Measurements from ENCODE around the gene FAM107A. TPM values are rescaled to one million over a fixed set of nuclear protein-coding genes. Genes with fewer than 3 reads are reported as not detected.

Gene FAM107A
- total RNA-seq, 4 donors from 2014 or later = 35.7 to 107 (median 92.7) TPM

DNA sequence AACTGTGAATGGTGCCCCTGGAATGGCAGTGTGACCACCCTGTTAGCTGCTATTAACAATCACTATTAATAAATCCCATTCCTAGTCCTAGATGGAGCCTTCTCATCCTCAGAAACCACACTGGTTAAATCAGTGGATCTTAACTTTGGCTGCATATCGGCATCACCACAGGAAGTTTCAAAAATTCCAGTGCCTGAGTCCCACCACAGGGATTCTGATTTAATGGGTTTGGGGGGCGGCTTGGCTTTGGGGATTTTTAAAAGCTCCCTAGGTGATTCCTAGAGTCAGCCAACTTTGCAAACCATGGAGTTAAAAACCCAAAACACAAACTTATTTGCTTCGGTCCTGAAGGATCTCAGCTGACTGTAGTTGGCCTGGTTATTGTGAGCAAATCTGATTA is 3.1 kb downstream of the FAM107A start:
- Histone ChIP-seq H3K36me3 (peaks cover 0 to 21% (median 1%) of the 10 kb centered on the region in 4 donors), H3K27me3 (no peaks in the 10 kb centered on the region), H3K27ac (replicated peaks in 1 of 4) (peak overlapping the region in 3 of 4 donors; percentile 18 to 28 (median 22)), H3K9me3 (no peaks in the 10 kb centered on the region), H3K4me1 (peaks cover 25 to 57% (median 55%) of the 10 kb centered on the region in 4 donors), H3K4me3 (peak overlapping the region in 3 of 4 donors; percentile 14 to 57 (median 48))
- no peak for DNase-seq (ENCODE audit: extremely low spot score)
- intact Hi-C loops (cut with DNase I) = no loop called here
- 85% methylated on average over 3 of the region's 3 CpGs for WGBS
- TF ChIP-seq POLR2A (IDR thresholded peaks at IDR 0.05; ENCODE audit: low read depth) = no peak
- no peak for TF ChIP-seq POLR2AphosphoS5 (IDR thresholded peaks at IDR 0.05)
- no peak for TF ChIP-seq EP300 (IDR thresholded peaks at IDR 0.05)
- TF ChIP-seq, protein P1, sequence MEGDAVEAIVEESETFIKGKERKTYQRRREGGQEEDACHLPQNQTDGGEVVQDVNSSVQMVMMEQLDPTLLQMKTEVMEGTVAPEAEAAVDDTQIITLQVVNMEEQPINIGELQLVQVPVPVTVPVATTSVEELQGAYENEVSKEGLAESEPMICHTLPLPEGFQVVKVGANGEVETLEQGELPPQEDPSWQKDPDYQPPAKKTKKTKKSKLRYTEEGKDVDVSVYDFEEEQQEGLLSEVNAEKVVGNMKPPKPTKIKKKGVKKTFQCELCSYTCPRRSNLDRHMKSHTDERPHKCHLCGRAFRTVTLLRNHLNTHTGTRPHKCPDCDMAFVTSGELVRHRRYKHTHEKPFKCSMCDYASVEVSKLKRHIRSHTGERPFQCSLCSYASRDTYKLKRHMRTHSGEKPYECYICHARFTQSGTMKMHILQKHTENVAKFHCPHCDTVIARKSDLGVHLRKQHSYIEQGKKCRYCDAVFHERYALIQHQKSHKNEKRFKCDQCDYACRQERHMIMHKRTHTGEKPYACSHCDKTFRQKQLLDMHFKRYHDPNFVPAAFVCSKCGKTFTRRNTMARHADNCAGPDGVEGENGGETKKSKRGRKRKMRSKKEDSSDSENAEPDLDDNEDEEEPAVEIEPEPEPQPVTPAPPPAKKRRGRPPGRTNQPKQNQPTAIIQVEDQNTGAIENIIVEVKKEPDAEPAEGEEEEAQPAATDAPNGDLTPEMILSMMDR (IDR thresholded peaks at IDR 0.05) = no peak

DNA sequence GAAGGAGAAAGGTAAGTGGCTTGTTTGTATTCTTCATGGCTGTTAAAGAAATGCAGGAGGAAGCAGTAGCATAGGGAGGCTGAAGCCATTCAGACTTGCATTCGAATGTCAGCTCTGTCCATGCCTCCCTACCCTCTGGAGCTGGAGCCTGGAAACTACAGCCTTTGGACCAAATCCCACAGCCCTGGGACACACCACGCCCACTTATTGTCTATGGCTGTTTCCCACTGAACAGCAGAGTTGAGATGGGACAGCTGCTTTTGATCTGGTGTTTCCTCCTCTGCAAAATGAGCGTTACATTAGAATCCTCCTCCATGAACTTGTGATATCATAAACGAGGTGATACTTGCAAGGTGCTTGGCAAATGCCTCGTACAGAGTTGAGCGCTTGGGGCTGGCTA is 3.6 kb downstream of the FAM107A start:
- H3K27ac ChIP-seq (replicated peaks in 1 of 4) = peak overlapping the region in 3 of 4 donors; percentile 18 to 28 (median 22)
- TF ChIP-seq POLR2A (IDR thresholded peaks at IDR 0.05; ENCODE audit: low read depth) = no peak
- peak; percentile 19 to 22 for TF ChIP-seq POLR2AphosphoS5 (IDR thresholded peaks at IDR 0.05)
- no peaks in the 10 kb centered on the region for H3K27me3 ChIP-seq
- 60% methylated on average over 6 of the region's 6 CpGs for WGBS
- H3K36me3 ChIP-seq = peaks cover 0 to 25% (median 2%) of the 10 kb centered on the region in 4 donors
- intact Hi-C loops (cut with DNase I) = no loop called here
- no peaks in the 10 kb centered on the region for H3K9me3 ChIP-seq
- H3K4me3 ChIP-seq = peak overlapping the region in 2 of 4 donors; percentile 2 to 57
- no peak for DNase-seq (ENCODE audit: extremely low spot score)
- H3K4me1 ChIP-seq = peaks cover 25 to 62% (median 59%) of the 10 kb centered on the region in 4 donors

DNA sequence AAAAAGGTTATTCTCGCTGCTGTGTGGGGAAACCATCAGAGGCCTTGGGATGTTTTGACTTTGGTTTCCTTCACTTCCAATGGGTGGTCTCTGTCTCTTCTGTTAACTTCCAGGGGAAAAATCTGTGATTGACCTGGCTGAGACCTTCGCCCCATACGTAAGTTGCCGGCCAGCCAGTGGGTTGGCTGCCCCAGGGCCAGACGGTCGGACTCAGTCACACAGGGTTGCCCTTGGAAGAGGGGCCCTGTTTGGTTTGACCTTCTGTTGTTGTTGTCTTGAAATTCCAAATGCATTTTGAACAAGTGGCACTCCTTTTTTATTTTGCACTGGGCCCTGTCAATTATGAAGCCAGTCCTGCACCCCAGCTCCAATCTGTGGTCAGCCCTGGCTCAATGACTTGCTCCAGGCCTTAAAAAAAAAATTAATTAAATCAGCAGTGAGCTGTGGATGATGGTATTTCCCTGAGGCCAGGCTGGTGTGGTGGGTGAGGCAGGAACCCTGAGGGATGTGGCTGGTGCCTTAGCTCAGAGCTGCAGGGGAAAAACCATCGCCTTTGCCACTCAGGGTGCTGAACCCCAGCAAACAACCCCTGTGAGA is 4.5 kb downstream of the FAM107A start:
- Histone ChIP-seq H3K36me3 (peaks cover 0 to 26% (median 2%) of the 10 kb centered on the region in 4 donors), H3K4me1 (peaks cover 18 to 59% (median 52%) of the 10 kb centered on the region in 4 donors), H3K27me3 (no peaks in the 10 kb centered on the region), H3K9me3 (no peaks in the 10 kb centered on the region), H3K4me3 (peak overlapping the region in 1 of 4 donors; percentile 2), H3K27ac (replicated peaks in 1 of 4) (no peak overlapping the region)
- intact Hi-C loops (cut with DNase I) = no loop called here
- DNase-seq (ENCODE audit: extremely low spot score) = no peak
- WGBS = 97% methylated on average over 7 of the region's 7 CpGs
- TF ChIP-seq POLR2AphosphoS5 (IDR thresholded peaks at IDR 0.05) (no peak), POLR2A (IDR thresholded peaks at IDR 0.05; ENCODE audit: low read depth) (no peak), EP300 (IDR thresholded peaks at IDR 0.05) (no peak)
- TF ChIP-seq, protein P1 (IDR thresholded peaks at IDR 0.05) = no peak

DNA sequence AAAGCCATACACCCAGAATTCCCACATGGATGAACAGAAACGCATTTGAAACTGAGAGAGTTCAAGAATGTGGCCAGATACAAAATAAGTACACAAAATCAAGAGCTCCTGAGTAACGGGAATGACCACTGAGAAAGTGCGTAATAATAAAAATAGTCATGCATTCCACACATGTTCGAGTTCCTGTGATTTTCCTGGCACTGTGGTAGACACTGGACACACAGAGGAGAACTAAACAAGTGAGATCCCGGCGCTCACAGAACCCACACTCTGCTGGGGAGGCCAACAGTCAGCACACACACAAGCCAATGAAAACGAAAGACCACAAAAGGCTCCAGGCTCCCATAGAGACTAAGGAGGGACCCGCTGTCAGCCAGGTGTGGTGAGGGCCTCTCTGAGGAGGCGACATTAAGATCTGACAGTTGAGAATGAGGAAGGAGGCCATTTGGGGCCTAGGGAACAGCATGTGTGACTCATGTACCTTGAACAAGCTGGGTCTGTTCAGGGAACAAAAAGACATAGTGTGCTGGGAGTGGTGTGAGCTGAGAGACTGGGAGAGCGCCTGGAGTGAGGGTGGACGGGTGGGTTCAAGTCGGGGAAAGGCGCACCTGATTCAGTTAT is 5.1 kb downstream of the FAM107A start:
- 85% methylated on average over 13 of the region's 13 CpGs for WGBS
- intact Hi-C loops (cut with DNase I) = no loop called here
- H3K27me3 ChIP-seq = no peaks in the 10 kb centered on the region
- peaks cover 2 to 32% (median 7%) of the 10 kb centered on the region in 4 donors for H3K36me3 ChIP-seq
- peaks cover 14 to 52% (median 46%) of the 10 kb centered on the region in 4 donors for H3K4me1 ChIP-seq
- no peak for DNase-seq (ENCODE audit: extremely low spot score)
- H3K27ac ChIP-seq (replicated peaks in 1 of 4) = no peak overlapping the region
- no peak for TF ChIP-seq POLR2AphosphoS5 (IDR thresholded peaks at IDR 0.05)
- no peaks in the 10 kb centered on the region for H3K9me3 ChIP-seq
- H3K4me3 ChIP-seq = no peak overlapping the region

DNA sequence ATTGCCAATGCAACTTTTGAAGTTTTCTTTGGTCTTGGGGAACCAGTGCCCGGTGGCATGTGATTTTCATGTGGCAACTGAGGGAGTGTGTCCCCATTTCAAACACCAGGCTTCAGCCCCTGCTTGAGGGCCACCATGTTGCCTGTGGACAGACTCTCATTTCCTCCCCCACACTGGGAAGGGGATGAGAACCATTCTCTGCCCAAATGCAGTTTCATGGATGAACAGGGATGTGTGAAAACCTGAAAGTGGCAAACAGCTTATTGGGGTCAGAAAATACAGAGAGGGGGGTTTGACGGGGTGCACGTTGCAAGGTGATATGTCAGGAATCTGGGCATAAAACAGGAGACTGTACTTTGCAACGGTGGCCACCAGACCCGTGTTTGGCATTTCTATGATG is 6.3 kb downstream of the FAM107A start:
- Histone ChIP-seq H3K27me3 (no peaks in the 10 kb centered on the region), H3K27ac (replicated peaks in 1 of 4) (no peak overlapping the region), H3K4me3 (no peak overlapping the region), H3K9me3 (no peaks in the 10 kb centered on the region), H3K36me3 (peaks cover 9 to 45% (median 20%) of the 10 kb centered on the region in 4 donors), H3K4me1 (peaks cover 14 to 41% (median 38%) of the 10 kb centered on the region in 4 donors)
- WGBS = 93% methylated on average over 5 of the region's 5 CpGs
- DNase-seq (ENCODE audit: extremely low spot score) = no peak
- no peak for TF ChIP-seq EP300 (IDR thresholded peaks at IDR 0.05)
- TF ChIP-seq, protein P1 (IDR thresholded peaks at IDR 0.05) = no peak
- TF ChIP-seq POLR2A (IDR thresholded peaks at IDR 0.05; ENCODE audit: low read depth) = no peak
- no peak for TF ChIP-seq POLR2AphosphoS5 (IDR thresholded peaks at IDR 0.05)
- intact Hi-C loops (cut with DNase I) = no loop called here

All from esophagus muscularis mucosa (tissue), 4 donors.